ENCODE data around the gene ADGRA3.
"Not testable (repeated sequence)": the region's sequence is repeated elsewhere in the genome, so short reads cannot be mapped to it uniquely, and the experiment has no call there.

ADGRA3 gene

DNA sequence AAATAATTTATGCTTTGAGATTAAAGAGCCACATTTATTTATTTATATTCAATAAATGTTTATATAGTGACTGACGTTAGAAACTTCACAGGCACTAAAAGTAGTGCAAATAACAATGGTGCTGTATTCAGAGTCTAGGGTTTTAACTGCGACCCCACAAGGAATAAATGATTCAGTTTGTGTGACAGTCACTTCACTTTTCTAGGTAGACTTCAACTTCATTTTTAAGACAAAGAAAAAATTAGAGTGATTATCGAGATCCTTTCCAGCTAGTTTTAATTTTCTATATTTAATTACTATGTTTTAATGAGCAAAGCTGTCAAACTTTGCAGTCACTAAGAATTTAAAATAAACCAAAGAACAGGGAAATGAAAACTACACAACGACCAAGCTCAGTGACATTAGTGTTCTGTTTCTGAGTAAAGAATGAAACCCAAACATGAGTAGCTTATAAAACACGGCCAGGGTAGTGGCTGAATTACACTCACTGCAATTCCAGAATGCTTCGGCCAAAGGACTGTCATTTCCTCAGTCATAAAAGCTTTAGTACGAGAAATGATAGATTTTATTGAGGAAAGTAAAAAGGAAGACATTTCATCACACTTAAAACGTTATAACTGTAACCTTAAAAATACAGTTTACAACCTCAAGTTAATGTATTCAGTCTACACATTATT is 38.6 kb downstream of the ADGRA3 start:
- no peak for DNase-seq

DNA sequence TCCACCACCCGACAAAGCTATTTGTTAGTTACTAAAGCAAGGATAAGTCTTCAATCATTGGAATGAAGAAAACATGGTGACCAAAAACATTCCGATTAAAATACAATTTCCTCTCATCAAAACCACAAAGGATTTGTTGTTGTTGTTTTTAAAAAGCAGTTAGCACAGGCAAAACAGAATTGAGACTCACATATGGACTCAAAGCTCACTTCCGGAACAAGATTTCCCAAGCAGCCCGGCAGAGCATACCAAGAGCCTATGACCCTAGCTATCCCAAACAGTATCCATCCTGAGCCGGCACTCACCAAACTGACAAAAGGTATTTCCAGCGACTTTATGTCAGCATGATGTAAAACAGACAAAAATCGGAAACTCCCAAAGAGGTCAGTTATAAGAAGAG is 39.9 kb downstream of the ADGRA3 start:
- DNase-seq = no peak

DNA sequence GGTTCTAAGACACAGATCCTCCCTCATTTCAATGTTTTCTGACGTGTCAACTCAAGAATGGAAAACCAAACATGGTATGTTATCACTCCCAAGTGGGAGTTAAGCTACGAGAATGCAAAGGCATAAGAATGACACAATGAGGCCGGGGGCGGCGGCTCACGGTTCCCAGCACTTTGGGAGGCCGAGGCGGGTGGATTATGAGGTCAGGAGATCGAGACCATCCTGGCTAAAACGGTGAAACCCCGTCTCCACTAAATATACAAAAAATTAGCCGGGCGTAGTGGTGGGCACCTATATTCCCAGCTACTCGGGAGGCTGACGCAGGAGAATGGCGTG is 40.6 kb downstream of the ADGRA3 start:
- not testable (repeated sequence) for DNase-seq

DNA sequence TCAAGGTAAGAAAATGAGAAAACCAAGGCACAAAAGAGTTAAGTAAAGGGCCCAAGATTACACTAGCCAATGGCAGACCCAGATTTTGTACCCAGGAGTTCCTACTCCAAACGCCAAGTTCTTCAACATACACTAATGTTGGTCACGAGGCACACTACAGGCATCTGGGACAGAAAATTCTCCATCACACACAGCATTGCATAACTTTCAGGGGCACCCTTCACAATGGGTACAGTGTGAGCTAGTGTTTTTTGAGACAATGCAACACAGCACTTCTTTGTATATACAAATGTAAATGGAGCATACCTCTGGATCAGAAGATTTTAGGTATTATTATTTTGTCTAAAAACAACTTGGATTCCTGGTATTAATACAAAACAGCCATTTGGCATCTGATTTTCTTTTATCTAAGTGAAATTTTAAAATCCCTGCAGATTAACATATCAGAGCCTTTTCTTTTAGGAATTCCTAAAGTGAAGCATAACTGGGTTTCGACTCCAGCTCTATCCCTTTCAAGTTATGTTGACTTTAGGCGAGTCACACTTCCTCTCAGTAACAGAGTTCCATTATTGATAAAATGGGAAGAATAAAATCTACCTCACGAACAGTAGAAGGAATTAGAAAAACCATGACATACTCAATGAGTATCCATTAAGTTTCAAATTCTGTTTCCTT is 41.1 kb downstream of the ADGRA3 start:
- no peak for DNase-seq

DNA sequence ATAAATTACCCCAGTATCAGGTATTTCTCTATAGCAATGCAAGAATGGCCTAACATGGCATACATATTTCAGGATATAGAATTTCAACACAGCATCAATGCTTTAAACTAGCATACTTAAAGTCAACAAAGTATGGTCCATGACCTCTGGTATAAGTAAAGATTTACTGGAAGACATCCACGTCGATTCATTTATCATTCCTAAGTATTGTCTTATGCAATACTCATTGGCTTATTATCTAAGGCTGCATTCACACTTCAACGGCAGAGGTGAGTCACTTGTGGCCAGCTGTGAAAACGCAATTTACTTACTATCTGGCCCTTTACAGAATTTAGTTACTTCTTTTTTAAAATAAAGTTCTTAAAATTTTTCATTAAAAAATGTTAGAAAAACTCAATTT is 42.6 kb downstream of the ADGRA3 start:
- no peak for DNase-seq

DNA sequence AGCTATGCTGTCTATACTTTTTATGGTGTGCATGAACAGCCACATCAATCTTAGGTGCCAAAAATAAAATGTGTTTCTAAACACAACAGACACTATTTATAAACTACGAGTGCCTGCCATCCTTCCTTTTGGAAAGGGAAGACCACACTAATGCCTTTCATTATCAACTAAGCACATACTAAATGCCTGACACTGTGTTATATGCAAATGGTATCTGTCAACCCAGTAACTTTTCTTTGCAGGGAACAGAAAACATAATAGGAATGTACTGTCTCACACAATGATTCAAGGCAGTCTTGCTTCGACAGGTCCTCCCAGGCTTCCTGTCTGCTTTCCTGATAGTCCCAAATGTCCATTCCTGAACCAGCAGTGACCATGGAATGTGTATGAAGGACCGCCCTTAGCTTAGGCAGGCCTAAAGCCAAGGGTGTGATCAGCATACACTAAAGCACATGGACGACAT is 43.8 kb downstream of the ADGRA3 start:
- no peak for DNase-seq

DNA sequence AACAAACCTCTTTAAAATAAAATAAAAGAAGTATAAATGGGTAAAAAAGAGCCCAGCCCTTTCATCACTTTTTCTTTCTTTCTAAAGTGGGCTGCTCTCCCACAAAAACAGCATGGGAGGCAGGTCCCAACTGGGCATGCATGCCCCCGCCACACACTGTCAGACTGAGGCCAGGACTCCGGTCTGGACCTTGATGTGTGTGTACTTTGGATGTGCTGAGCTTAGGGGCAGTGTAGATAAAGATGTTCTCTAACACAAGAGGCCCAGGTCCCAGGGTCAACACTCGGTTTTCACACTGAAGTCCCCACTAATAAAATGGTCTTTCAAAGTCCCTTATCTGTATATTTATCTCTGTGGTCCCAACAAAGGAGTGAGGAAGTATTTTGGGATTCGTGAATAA is 44.4 kb downstream of the ADGRA3 start:
- DNase-seq = no peak

DNA sequence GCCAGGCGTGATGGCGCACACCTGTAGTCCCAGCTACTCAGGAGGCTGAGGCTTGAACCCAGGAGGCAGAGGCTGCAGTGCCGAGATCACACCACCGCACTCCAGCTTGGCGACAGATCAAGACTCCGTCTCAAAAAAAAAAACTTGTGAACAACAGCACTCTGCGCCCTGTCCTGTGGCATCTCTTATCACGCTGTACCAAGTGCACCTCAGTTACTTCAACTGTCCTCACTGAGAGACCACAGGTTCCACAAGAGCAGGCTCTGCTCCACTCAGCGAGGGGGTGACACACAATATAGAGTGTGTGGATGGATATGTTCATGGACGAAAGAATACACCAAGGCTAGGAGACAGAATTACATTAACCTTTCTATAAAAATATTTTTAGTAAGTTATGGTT is 49.3 kb downstream of the ADGRA3 start:
- no peak for DNase-seq

DNA sequence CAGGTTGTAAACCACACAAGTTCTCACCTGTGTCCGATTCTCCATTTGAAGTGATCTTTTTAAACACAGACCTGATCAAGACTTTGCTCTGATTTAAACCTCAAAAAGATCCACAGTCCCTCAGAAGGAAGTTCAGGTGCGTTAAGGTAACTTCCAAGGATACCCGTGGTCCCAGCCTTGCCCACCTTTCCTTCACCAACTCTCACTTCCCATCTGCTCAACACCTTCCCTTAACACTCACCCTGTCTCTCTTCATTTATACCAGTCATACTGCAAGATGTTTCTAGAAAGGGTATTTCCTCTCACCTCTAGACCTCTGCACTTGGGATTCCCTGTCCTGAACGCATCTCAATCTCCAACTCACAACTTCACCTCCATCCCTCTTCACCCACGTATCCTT is 49.9 kb downstream of the ADGRA3 start:
- DNase-seq = no peak

DNA sequence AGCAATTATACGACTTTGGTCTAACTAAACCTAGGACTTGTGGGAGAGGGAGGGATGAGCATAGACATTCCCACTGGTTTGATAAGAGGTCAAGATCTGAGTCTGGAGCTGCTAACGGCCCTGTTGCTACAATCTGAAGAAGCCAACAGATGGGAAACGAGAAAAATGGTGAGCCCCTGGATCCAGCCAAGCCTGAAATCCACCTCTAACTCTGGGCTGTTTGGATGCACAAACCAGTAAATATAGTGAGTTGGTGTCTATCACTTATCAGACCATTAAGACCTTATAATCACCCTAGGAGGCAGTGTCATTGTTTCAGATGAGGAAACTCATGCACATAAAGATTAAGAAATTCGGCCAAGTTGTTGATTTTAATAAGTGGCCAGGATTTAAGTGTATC is 50.5 kb downstream of the ADGRA3 start:
- DNase-seq = no peak

DNA sequence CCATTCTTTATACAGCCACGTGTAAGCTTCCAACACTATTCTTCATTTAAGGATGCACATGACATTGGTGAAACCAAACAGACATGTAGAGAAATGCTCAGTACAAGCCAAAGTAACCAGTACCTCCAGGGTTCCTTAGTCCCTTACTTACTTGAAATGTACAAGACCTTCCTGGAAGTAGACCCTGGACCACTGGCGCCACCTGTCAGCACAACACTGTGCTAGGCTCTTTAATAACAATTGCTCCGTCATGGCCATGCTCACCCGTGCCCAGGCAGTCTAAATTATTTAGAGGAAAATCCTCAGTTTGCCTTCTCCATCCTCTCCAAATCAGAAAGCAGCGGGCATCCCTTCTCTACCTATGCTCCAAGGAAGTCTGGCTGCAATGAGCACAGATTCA is 52.7 kb downstream of the ADGRA3 start:
- DNase-seq = no peak

DNA sequence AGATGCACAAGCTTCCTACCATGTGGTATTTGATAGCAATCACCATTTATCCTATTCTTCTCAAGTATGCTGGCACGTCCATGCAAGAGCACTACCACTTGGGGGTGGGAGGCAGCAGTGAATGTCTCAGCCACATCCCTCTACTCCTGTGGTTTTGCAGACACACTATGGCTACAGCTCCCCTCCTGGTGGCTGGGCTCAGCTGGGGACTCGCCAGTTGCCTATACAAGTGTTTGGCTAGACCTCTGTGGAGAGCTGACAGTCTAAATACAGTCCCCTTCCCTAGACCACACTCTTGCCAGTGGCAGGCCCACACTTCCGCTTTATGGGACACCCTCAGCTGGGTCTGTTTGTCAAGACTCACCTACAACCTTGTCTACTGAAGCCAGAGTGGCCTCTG is 53.2 kb downstream of the ADGRA3 start:
- DNase-seq = no peak

DNA sequence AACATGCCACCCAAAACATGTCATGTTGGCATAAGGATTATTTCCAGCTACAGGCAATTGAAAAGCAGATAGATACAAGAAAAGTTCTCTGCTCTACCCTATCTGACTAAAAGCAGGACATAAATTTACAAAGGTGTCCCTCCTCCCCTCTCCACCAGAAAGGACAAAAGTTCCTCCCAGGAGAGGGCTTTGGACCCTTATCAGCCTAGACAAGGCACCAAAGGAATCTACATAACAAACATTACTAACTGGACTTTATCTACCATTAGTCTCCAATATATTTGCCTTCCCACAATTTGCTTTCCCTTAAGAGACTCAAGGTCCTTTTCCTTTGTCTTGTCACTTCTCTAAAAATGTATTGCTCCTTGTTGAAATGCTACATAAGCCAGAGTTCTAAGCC is 55.6 kb downstream of the ADGRA3 start:
- no peak for DNase-seq

DNA sequence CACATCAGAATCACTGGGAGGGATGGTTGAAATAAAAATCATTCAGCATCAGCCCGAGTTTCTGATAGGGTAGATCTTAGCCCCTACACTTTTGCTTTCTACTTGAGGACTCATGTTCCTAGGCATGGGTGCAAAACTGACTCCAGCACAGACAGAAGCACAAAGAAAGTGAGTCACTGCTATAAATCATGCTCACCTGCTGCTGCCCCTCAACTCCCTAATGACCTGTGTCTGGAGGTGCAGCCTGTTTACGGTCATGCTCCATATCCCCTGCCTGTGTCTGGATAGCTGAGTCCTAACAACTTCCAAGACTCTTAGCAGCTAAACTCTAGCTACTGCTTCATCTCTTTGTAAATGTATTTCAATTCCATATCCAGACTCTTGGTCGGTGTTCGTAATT is 57.8 kb downstream of the ADGRA3 start:
- DNase-seq = no peak

DNA sequence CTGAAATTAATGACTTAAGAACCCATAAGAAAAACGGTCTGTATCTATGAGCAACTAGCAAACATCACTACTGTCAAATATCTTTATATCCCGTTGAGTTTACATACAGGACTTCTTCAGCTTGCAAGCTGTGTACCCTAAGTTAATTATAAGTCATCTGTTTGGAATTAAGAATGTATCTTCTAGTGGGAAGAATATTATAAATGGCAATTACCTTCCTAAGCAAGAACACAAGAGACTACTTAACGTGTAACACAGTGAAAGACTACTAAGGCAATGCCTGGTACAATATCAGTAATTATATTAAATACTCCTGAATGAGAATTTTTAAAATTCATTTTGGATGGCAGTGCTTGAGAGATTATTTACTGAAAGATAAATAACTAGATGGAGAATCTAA is 58.5 kb downstream of the ADGRA3 start:
- no peak for DNase-seq

DNA sequence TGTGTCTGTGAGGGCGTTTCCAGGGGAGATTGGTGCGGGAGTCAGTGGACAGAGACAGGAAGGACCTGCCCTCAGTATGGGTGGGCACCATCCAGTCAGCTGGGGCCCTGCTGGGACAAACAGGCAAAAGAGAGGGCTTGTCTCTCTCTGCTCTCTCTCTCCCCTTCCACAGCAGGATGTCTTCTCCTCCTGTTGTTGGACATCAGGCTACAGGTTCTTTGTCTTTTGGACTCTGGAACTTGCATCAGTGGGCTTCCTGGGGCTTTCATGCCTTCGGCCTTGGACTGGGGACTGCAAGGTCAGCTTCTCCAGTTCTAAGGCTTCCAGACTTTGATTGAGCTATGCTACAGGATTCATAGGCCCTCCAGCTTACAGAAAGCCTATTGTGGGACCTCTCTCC is 59.6 kb downstream of the ADGRA3 start:
- no peak for DNase-seq

DNA sequence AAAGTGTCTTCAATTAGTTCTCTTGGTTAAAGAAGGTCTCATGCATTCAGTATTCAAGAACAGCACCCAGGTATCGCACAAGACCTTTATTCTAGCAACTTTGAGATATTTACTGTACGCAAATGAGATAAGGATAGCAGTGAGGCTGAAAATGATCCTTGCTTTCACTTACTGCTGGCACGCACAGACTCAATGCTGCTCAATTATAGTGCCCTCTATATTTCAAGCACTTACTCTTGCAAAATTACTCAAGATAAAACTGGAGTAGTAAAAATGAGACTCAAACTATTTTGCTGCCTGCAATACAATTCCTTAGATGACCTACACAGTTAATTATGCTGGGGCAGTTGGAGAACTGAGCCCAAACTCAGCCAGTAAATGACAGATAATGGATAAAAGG is 60.9 kb downstream of the ADGRA3 start:
- no peak for DNase-seq

DNA sequence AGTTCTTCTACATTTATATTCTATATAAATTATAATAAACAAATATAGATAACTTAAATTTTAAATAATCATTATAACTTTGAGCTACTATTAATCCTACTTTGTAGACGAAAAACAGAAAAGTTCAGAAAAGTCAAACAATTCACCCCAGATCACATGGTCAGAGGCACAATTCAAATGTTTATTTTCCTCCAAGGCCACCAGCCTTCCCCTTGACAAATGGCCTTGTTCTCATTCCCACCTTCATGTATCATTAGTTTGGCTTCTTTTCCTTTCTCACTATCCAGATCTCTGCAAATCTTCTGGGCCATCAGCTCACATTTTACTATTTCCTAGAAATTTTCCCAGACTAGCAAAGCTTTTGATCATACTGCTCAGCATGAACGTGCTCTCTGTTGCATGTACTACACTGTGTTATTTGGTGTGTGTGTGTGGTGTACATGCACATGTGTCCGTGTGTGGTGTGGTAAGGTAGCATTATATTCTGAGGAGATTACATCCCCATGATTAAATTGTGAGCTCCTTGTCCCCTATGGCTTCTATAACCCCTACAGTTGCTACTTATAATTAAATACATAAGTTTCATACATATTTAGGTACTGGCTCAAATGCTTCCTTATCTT is 61.5 kb downstream of the ADGRA3 start:
- DNase-seq = no peak

DNA sequence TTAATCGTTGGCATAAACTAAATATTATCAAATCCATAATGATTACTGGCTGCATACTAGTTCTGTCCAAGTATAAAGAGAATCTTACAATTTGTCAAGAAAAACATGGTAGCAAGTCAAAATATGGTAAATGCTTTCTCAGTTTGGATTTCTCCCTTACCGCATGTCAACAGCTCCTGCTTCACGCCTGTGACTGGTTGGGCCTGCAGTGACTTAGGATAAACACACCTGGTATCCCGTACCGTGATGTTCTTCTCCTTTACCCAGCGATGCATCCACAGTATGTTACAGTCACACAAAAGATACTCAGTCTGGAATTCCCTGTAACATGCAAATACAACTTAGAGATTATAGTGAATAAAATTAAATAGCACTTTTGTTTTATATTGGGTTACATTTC is 71.1 kb downstream of the ADGRA3 start:
- DNase-seq = no peak

DNA sequence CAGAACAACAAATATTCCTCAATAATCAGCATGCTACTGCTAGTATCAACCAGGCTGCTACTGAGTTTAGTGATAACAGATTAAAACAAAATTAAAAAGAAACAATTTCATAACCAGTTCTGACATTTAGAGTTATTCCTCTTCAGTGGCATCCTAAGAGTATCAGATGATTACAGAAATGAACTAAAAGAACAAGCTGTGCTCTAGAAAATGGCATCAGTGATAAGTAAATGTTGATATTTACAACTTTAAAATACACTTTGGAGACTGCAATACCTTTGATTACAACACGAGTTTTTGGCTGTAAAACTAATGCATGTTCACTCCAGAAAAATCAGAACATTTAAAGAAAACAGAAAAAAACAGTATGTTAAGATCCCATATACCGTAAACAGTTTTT is 72.9 kb downstream of the ADGRA3 start:
- DNase-seq = no peak

DNA sequence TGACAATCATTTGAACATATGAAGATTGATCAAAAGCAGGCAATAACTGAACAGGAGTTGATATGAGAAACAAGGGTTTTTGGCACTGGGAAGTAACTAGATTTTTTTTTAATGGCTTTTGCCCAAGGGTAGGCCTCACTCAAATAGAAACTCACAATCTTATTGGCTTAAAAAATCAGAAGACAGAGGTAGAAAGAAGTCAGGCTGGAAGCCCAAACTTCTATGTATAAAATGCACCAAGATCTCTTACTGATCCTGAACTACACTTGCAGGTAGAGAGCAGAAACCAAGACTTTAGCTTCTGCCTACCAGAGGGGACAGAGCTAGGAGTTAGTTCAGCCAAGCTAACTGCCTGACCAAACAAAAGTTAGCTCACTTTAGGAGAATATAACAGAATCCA is 74.9 kb downstream of the ADGRA3 start:
- no peak for DNase-seq

DNA sequence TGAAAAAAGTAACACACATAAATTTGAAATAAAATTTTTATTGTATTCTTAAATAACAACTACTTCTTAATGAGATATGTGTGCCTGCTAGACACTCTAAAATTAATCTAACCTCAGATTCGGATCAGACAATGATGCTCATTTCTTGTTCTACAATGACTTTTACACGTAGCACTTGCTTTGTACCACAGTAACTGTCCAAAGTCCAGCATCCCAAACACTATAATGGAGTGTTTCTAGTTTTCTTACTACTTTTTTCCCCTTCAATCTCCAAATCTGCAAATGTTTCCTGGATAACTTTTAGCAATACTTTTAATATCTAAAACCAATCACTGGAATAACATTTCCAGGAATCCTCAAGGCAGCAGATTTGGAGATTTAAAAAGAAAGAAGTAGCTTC is 75.9 kb downstream of the ADGRA3 start:
- no peak for DNase-seq

DNA sequence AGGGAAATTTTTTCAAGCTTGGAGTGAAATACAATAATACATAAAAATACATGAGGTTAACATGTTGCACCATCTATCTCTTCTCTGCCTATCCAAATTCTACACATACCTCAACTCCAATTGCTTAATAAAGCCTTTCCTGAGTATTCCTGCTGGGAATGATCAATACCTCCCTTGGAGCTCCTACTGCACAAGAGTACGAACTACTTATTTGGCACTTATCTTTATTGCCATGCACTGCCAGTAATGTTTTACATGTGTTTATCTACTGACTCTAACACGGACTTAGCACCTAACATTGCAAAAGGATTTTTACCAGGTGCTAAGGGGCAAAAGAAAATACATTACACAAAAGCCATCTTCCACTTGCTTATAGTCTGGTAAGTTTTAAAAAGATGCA is 80.2 kb downstream of the ADGRA3 start:
- no peak for DNase-seq

DNA sequence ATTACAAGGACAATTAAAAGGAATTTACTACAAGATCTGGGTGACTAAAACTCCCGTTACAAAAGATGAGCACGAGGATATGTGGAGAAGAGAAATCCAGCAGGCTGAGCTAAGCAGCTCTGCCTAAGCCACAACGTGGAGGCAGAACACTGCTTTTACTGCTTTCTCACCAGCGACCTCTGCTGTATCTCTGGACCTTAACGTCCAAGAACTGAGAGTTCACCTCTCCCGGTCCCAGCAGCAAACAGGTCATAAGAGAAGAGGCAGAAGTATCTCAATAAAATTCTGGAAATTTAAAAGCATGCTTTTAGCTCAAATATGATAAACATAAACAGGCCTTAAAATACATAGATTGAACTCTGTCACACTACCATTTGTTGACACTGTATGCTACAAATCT is 81.0 kb downstream of the ADGRA3 start:
- DNase-seq = peak; percentile 31 to 52 (median 41)

DNA sequence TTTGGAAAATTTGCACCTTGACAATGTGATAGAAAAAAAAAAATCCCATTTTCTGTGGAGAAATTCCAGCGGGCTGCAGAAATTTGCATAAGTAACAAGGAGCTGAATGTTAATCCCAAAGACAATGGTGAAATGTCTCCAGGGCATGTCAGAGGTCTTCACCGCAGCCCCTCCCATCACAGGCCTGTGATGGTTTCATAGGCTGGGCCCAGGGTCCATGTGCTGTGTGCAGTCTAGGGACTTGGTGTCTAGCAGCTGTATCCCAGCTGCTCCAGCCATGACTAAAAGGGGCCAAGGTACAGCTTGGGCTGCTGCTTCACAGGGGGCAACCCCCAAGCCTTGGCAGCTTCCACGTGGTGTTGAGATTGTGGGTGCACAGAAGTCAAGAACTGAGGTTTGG is 85.2 kb downstream of the ADGRA3 start:
- no peak for DNase-seq
